AG09309 (cell line): ENCODE data around the gene RPUSD4.
"Not testable (repeated sequence)": the region's sequence is repeated elsewhere in the genome, so short reads cannot be mapped to it uniquely, and the experiment has no call there.

Experiments used
- DNase-seq: peaks from one replicate; pipeline ENCODE4 v3.0.0-alpha.2; 2010; ENCODE audit warnings: low read depth
- H3K4me3 ChIP-seq: 2 replicates; pipeline ENCODE4 v1.5.1; 2011; ENCODE audit warnings: mild to moderate bottlenecking, low read depth, low read length, moderate library complexity; ENCODE audit not compliant: control insufficient read depth
- CTCF ChIP-seq: IDR thresholded peaks from 2 replicates; pipeline ENCODE4 v1.5.1; 2011; ENCODE audit warnings: mild to moderate bottlenecking, low read depth, low read length, inconsistent platforms; ENCODE audit not compliant: insufficient read depth, control insufficient read depth; ENCODE audit errors: missing control alignments

The RPUSD4 gene, protein sequence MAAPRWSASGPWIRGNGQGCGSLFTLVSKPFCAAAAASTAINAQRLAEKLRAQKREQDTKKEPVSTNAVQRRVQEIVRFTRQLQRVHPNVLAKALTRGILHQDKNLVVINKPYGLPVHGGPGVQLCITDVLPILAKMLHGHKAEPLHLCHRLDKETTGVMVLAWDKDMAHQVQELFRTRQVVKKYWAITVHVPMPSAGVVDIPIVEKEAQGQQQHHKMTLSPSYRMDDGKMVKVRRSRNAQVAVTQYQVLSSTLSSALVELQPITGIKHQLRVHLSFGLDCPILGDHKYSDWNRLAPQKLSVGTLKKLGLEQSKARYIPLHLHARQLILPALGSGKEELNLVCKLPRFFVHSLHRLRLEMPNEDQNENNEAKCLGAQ

GRCh38 chr11:126211236-126212088, at the start of gene RPUSD4, which contains the start of gene FAM118B:
RPUSD4 (minus strand) TSS chr11:126211650; CDS start chr11:126211638, 12 bp downstream.
FAM118B (plus strand) TSS chr11:126211782; CDS start chr11:126235002, 23,220 bp downstream.
- TF ChIP-seq CTCF, result no peak

DNA sequence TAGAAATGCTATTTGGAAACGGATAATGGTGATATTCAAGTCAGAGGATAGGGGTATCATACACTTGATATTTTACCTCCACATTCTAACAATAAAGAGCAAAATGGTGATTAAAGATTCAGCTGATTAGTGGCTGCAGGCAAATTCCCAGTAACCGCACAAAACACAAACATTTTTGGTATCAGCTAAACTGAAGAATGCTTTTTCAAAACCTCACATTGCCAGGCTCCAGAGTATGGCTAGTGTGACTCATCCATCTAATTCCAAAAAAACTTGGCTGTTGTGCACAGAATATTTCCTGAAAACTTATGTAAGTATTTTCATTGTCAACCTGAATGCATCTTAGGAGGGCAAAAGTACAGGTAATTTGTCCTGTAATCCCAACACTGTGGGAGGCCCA, 46.3 kb upstream of the RPUSD4 start:
- peak; percentile 25 for DNase-seq
- no peak overlapping the region for H3K4me3 ChIP-seq
- TF ChIP-seq CTCF, result no peak

More at GRCh38 chr11:126211236-126212088, at the start of gene RPUSD4, which contains the start of gene FAM118B:
- peak within 1 kb of the TSS; percentile 69 for H3K4me3 ChIP-seq
- DNase-seq, result peak; percentile 76

DNA sequence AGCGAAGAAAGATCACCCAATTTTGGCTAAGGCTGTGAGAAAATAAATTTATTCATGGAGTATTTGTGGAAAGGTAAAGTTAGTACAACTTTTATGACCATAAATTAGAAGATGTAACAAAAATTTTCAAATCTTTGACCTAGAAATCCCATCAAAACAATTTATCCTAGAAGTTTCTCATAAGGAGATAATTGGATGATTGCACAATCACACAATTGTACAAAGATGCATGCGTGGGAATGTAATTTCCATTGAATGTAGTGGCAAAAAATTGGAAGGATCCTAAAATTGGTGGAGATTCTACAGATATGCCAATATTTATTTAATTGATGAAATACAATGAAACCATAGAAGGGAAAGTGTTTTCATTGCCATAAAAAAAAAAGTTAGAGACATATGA, 45.7 kb upstream of the RPUSD4 start:
- no peak overlapping the region for H3K4me3 ChIP-seq
- DNase-seq, result no peak
- TF ChIP-seq CTCF, result no peak

- no peak overlapping the region for H3K4me3 ChIP-seq
- DNase-seq, result no peak
- TF ChIP-seq CTCF, result no peak
Measured at GRCh38 chr11:126256216-126256615, 44.8 kb upstream of the RPUSD4 start.

GRCh38 chr11:126255507-126255906, 44.1 kb upstream of the RPUSD4 start:
- not testable (repeated sequence) for DNase-seq, H3K4me3 ChIP-seq

GRCh38 chr11:126254819-126255218, 43.4 kb upstream of the RPUSD4 start:
- H3K4me3 ChIP-seq, result no peak overlapping the region
- no peak for TF ChIP-seq CTCF
- no peak for DNase-seq

DNA sequence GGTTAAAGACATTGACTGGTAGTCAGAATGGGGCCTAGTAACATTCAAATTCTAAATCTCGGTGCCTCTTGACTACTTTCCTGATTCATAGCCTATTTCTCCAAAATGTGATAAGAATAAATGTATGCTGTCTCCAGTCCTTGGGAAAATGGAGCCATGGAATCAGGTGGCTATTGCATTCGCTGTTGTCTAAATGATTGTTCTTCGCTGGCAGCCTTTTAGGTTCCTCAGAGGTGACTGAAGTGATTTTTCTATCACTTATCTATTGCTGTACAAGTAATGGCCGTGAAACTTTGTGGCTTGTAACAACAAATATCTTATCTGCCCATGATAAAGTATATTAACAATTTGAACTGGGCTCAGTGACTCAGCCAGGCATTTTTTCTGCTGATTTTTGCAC, 41.8 kb upstream of the RPUSD4 start:
- TF ChIP-seq CTCF, result no peak
- no peak for DNase-seq
- H3K4me3 ChIP-seq, result no peak overlapping the region
